ENCODE data around the gene SLC35F2. TPM values are rescaled to one million over a fixed set of nuclear protein-coding genes. Genes with fewer than 3 reads are reported as not detected.

The SLC35F2 gene
- polyA plus RNA-seq, 1 experiment, result 9.9 TPM

- ChIA-PET POLR2A (no interaction called here), CTCF (interaction anchor here (0.6 to 0.7 kb wide), 2 partner anchors 20 to 41 kb away, joined by 3 to 7 read pairs; no protein-coding TSS in a partner anchor)
- no peak for DNase-seq (ENCODE audit: low read depth, low spot score)
- Histone ChIP-seq H3K27me3 (ENCODE audit: control insufficient read depth, insufficient read depth, low read length) (no peaks in the 10 kb centered on the region), H3K9me3 (ENCODE audit: control insufficient read depth, insufficient read depth, low read length) (no peaks in the 10 kb centered on the region), H3K27ac (ENCODE audit: low read depth, low read length) (no peak overlapping the region), H3K4me3 (ENCODE audit: low read depth, low read length) (no peak overlapping the region)
- TF ChIP-seq CTCF (IDR thresholded peaks at IDR 0.05; ENCODE audit: low read depth, low read length), result no peak
Observed at GRCh38 chr11:107819361-107820014, 39.1 kb downstream of the SLC35F2 start.

GRCh38 chr11:107818491-107818890 is 40.1 kb downstream of the SLC35F2 start:
- Histone ChIP-seq H3K9me3 (ENCODE audit: control insufficient read depth, insufficient read depth, low read length) (no peaks in the 10 kb centered on the region), H3K4me3 (ENCODE audit: low read depth, low read length) (no peak overlapping the region), H3K27me3 (ENCODE audit: control insufficient read depth, insufficient read depth, low read length) (no peaks in the 10 kb centered on the region), H3K27ac (ENCODE audit: low read depth, low read length) (no peak overlapping the region)
- POLR2A ChIA-PET, result no interaction called here
- no peak for TF ChIP-seq CTCF (IDR thresholded peaks at IDR 0.05; ENCODE audit: low read depth, low read length)
- DNase-seq (ENCODE audit: low read depth, low spot score), result no peak
- CTCF ChIA-PET, result interaction anchor here (0.6 kb wide), 2 partner anchors 39 to 238 kb away, joined by 4 read pairs; no protein-coding TSS in a partner anchor

GRCh38 chr11:107816028-107816427 is 42.6 kb downstream of the SLC35F2 start:
- H3K4me3 ChIP-seq (ENCODE audit: low read depth, low read length), result no peak overlapping the region
- POLR2A ChIA-PET, result no interaction called here
- DNase-seq (ENCODE audit: low read depth, low spot score), result no peak
- TF ChIP-seq CTCF (IDR thresholded peaks at IDR 0.05; ENCODE audit: low read depth, low read length), result no peak
- no peaks in the 10 kb centered on the region for H3K9me3 ChIP-seq (ENCODE audit: control insufficient read depth, insufficient read depth, low read length)
- CTCF ChIA-PET, result no interaction called here
- H3K27me3 ChIP-seq (ENCODE audit: control insufficient read depth, insufficient read depth, low read length), result no peaks in the 10 kb centered on the region
- no peak overlapping the region for H3K27ac ChIP-seq (ENCODE audit: low read depth, low read length)

GRCh38 chr11:107810875-107811274 is 47.7 kb downstream of the SLC35F2 start:
- ChIA-PET CTCF (no interaction called here), POLR2A (no interaction called here)
- H3K4me3 ChIP-seq (ENCODE audit: low read depth, low read length), result no peak overlapping the region
- TF ChIP-seq CTCF (IDR thresholded peaks at IDR 0.05; ENCODE audit: low read depth, low read length), result no peak
- H3K27ac ChIP-seq (ENCODE audit: low read depth, low read length), result no peak overlapping the region
- DNase-seq (ENCODE audit: low read depth, low spot score), result no peak
- no peaks in the 10 kb centered on the region for H3K27me3 ChIP-seq (ENCODE audit: control insufficient read depth, insufficient read depth, low read length)
- H3K9me3 ChIP-seq (ENCODE audit: control insufficient read depth, insufficient read depth, low read length), result no peaks in the 10 kb centered on the region

- Histone ChIP-seq H3K4me3 (ENCODE audit: low read depth, low read length) (no peak overlapping the region), H3K9me3 (ENCODE audit: control insufficient read depth, insufficient read depth, low read length) (no peaks in the 10 kb centered on the region), H3K27ac (ENCODE audit: low read depth, low read length) (no peak overlapping the region), H3K27me3 (ENCODE audit: control insufficient read depth, insufficient read depth, low read length) (no peaks in the 10 kb centered on the region)
- ChIA-PET CTCF (interaction anchor here (0.7 kb wide), 1 partner anchor 10 kb away, joined by 5 read pairs; no protein-coding TSS in a partner anchor), POLR2A (no interaction called here)
- no peak for TF ChIP-seq CTCF (IDR thresholded peaks at IDR 0.05; ENCODE audit: low read depth, low read length)
- DNase-seq (ENCODE audit: low read depth, low spot score), result no peak
Observed at GRCh38 chr11:107808521-107808920, 50.1 kb downstream of the SLC35F2 start.
